B cell (primary cell): ENCODE data around the gene IL11RA.

Experiments used
- EZH2 ChIP-seq: IDR thresholded peaks from 2 replicates; pipeline ENCODE4 v1.6.1; 2012; ENCODE audit warnings: borderline replicate concordance, low read depth, mild to moderate bottlenecking, moderate library complexity, low read length; ENCODE audit not compliant: insufficient read depth, poor library complexity, severe bottlenecking
- TF ChIP-seq, protein P1 (sequence below): fragments of 200-600 bp; IDR thresholded peaks from one replicate; pipeline ENCODE4 v1.8.0; 2022; ENCODE audit warnings: antibody characterized with exemption, mild to moderate bottlenecking

DNA sequence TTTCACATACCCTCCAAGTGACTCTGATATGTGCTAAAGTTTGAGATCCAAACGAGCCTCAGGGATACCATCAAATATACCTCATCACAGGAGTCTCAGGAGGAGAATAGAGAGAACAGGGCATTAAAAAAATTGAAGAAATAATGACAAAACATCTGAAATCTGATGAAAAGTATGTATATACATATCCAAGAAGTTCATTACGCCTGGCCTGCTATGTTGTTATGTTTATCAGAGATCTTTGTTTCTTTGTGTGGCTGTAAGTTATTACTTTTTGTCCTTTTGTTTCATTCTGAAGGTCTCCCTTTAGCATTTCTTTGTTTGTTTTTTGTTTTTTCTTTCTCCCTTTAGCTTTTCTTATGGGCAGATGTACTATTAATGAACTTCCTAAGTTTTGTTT lies 41.6 kb downstream of the IL11RA start:
- no peak for TF ChIP-seq EZH2
- TF ChIP-seq, protein P1, sequence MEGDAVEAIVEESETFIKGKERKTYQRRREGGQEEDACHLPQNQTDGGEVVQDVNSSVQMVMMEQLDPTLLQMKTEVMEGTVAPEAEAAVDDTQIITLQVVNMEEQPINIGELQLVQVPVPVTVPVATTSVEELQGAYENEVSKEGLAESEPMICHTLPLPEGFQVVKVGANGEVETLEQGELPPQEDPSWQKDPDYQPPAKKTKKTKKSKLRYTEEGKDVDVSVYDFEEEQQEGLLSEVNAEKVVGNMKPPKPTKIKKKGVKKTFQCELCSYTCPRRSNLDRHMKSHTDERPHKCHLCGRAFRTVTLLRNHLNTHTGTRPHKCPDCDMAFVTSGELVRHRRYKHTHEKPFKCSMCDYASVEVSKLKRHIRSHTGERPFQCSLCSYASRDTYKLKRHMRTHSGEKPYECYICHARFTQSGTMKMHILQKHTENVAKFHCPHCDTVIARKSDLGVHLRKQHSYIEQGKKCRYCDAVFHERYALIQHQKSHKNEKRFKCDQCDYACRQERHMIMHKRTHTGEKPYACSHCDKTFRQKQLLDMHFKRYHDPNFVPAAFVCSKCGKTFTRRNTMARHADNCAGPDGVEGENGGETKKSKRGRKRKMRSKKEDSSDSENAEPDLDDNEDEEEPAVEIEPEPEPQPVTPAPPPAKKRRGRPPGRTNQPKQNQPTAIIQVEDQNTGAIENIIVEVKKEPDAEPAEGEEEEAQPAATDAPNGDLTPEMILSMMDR = no peak
